GM18519 (cell line): ENCODE measurements around the gene HINT2.

Experiments used
- ATAC-seq: cut with Tn5 transposase; IDR thresholded peaks from one replicate; pipeline ENCODE4 v1.9.1; 2021; ENCODE audit warnings: mild to moderate bottlenecking, moderate library complexity; ENCODE audit not compliant: unreplicated experiment, low FRiP score

Gene HINT2

GRCh38 chr9:35781066-35781465 lies 33.8 kb downstream of the HINT2 start:
- ATAC-seq = no peak

GRCh38 chr9:35778496-35778895 lies 36.3 kb downstream of the HINT2 start:
- ATAC-seq = no peak

DNA sequence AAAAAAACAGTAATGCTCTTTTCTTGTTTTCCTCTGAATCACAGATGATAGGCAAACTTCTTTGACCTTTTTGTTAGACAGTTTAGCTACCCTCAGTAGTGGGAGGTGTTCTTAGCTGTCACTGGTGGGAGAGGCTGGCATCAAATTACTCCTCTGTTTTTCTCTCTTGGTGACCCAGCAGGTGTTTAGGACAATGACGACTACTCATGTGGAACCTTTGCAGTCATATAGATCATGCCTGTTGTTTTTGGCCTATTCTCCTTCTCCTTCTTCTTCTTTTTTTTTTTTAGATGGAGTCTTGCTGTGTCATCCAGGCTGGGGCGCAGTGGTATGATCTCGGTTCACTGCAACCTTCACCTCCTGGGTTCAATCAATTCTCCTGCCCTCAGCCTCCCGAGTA lies 38.8 kb downstream of the HINT2 start:
- no peak for ATAC-seq

GRCh38 chr9:35774907-35775635 lies 39.8 kb downstream of the HINT2 start:
- ATAC-seq = no peak

DNA sequence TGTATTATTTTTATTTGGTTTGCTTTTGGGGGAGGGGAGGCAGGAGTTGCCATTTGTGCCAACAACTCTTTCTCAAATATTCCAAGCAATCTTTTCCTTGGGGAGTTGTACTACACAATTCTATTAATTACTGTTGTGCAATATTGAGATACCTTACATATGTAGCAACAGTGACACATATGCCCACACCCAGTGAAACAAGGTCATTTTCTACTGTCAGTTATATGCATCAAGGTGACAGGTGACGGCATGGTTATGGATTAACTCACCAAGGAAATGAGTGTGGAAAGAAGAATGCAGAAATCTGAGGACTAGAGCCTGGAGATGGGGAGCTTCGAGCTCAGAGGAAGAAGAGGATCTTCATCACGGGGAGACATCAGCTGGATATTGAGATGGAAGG lies 42.9 kb downstream of the HINT2 start:
- ATAC-seq = no peak

GRCh38 chr9:35771534-35771933 lies 43.3 kb downstream of the HINT2 start:
- no peak for ATAC-seq

- no peak for ATAC-seq
Observed at GRCh38 chr9:35771075-35771433, 43.8 kb downstream of the HINT2 start.

GRCh38 chr9:35769763-35770162 lies 45.1 kb downstream of the HINT2 start:
- no peak for ATAC-seq

GRCh38 chr9:35767458-35767857 lies 47.4 kb downstream of the HINT2 start:
- ATAC-seq = no peak

- no peak for ATAC-seq
Observed at GRCh38 chr9:35766997-35767396, 47.8 kb downstream of the HINT2 start.

DNA sequence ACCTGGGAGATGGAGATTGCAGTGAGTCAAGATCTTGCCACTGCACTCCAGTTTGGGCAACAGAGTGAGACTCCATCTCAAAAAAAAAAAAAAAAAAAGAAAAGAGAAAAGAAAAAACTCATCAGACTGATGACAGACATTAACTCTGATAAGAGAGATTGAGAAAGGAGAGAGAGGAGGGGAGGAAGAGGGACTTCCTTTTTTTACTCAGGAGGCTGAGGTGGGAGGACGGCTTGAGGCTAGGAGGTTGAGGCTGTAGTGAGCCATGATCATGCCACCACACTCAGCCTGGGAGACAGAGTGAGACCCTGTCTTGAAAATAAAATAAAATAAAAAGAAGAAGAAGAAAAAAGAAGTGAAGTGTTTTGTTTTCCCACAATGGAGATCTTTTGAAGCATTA lies 51.0 kb downstream of the HINT2 start:
- ATAC-seq = no peak

DNA sequence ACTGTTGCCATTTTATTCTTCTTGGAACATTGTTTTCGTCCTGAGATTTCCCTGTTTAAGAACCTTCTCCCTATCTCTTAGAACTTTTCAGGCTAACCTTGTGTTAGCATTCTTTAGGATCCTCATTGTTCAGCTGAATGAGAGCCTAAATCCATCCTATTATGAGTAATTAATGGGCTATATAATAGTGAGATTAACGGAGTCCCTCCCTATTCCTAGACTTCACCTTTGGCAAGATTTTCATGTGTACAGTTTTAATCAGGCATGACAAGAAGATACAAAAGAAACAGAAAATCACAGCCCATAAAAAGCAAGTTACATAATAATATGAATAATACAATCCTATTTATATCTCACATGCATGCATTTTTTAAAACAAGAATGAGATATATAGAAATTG lies 51.7 kb downstream of the HINT2 start:
- no peak for ATAC-seq
